ENCODE data around the gene PRH2. TPM values are rescaled to one million over a fixed set of nuclear protein-coding genes. Genes with fewer than 3 reads are reported as not detected.

PRH2 gene
- total and polyA plus RNA-seq, 2 experiments from 2014 or later, result 0.36 to 0.69 TPM

GRCh38 chr12:10982244-10982643, 53.2 kb downstream of the PRH2 start:
- Histone ChIP-seq H3K27me3 (ENCODE audit: insufficient read depth) (no peaks in the 10 kb centered on the region), H3K9me2 (ENCODE audit: insufficient read depth) (peaks cover 10% of the 10 kb centered on the region; the same call in 1 of the 2 replicates), H3K4me1 (ENCODE audit: insufficient read depth) (peaks cover 20% of the 10 kb centered on the region), H2AFZ (no peak overlapping the region), H3K4me3 (no peak overlapping the region), H4K20me1 (replicated peaks; ENCODE audit: insufficient read depth) (0 out of 2 replicates have a peak, but pooled peaks cover 5% of the 10 kb centered on the region), H3F3A (replicated peaks; ENCODE audit: low read depth) (no peaks in the 10 kb centered on the region), H3K4me2 (no peak overlapping the region), H3K36me3 (ENCODE audit: insufficient read depth) (no peaks in the 10 kb centered on the region), H3K27ac (ENCODE audit: low read depth) (no peak overlapping the region), H3K79me2 (replicated peaks; ENCODE audit: insufficient read depth) (no peaks in the 10 kb centered on the region)
- ATAC-seq (no peak), DNase-seq (ENCODE audit: low spot score) (no peak)
- Mint-ChIP-seq H3K4me1 (peaks cover 15% of the 10 kb centered on the region), H3K9me3 (no peaks in the 10 kb centered on the region), H3K27ac (no peak overlapping the region), H3K4me3 (no peak overlapping the region), H3K27me3 (ENCODE audit: insufficient read depth, low read depth, poor library complexity) (peaks cover 1% of the 10 kb centered on the region), H3K36me3 (ENCODE audit: low read depth) (no peaks in the 10 kb centered on the region)
- TF ChIP-seq JUNB (IDR thresholded peaks at IDR 0.05; ENCODE audit: unreplicated experiment) (no peak), CREB1 (CRISPR knock-in tag; IDR thresholded peaks at IDR 0.05; ENCODE audit: low read depth) (no peak), ZNF331 (CRISPR knock-in tag; IDR thresholded peaks at IDR 0.05; ENCODE audit: low read depth) (no peak), NANOG (IDR thresholded peaks at IDR 0.05; ENCODE audit: borderline replicate concordance) (no peak), REST (IDR thresholded peaks at IDR 0.05; ENCODE audit: unreplicated experiment) (no peak), POLR2AphosphoS5 (IDR thresholded peaks at IDR 0.05; ENCODE audit: low read depth) (no peak), STAT1 (IDR thresholded peaks at IDR 0.05; ENCODE audit: unreplicated experiment) (no peak), ETS1 (IDR thresholded peaks at IDR 0.05) (no peak), ZNF114 (CRISPR knock-in tag; IDR thresholded peaks at IDR 0.05) (no peak), EZH2 (IDR thresholded peaks at IDR 0.05; ENCODE audit: low read depth, unreplicated experiment) (no peak)

Other genes starting within 250 kb of the PRH2 start
- 179 and 182 TPM in 2 replicates for gene YBX3, start 205.9 kb upstream of the PRH2 start, total RNA-seq (2014; rRNA removed; shearing (Covaris generic))
- 450 and 500 TPM in 2 replicates for gene YBX3, start 205.9 kb upstream of the PRH2 start, polyA plus RNA-seq (2016; fragmentation: Nextera tagmentation; extraction: Ambion mirVana)
- gene TAS2R7, start 126.6 kb upstream of the PRH2 start, total RNA-seq (2014; rRNA removed; shearing (Covaris generic)), result not detected in 2 replicates
- not detected in 2 replicates for gene TAS2R7, start 126.6 kb upstream of the PRH2 start, polyA plus RNA-seq (2016; fragmentation: Nextera tagmentation; extraction: Ambion mirVana)
- gene TAS2R8, start 122.0 kb upstream of the PRH2 start, total RNA-seq (2014; rRNA removed; shearing (Covaris generic)), result not detected in 2 replicates
- not detected in 2 replicates for gene TAS2R8, start 122.0 kb upstream of the PRH2 start, polyA plus RNA-seq (2016; fragmentation: Nextera tagmentation; extraction: Ambion mirVana)
- gene TAS2R9, start 119.1 kb upstream of the PRH2 start, total RNA-seq (2014; rRNA removed; shearing (Covaris generic)), result 0.19 TPM in 1 of 2 replicates, not detected in the other
- not detected in 2 replicates for gene TAS2R9, start 119.1 kb upstream of the PRH2 start, polyA plus RNA-seq (2016; fragmentation: Nextera tagmentation; extraction: Ambion mirVana)
- 1.1 and 3.6 TPM in 2 replicates for gene TAS2R10, start 102.9 kb upstream of the PRH2 start, total RNA-seq (2014; rRNA removed; shearing (Covaris generic))
- 0.57 and 0.66 TPM in 2 replicates for gene TAS2R10, start 102.9 kb upstream of the PRH2 start, polyA plus RNA-seq (2016; fragmentation: Nextera tagmentation; extraction: Ambion mirVana)
- gene PRR4, start 79.8 kb upstream of the PRH2 start, total RNA-seq (2014; rRNA removed; shearing (Covaris generic)), result 2.1 TPM in 2 replicates
- gene PRR4, start 79.8 kb upstream of the PRH2 start, polyA plus RNA-seq (2016; fragmentation: Nextera tagmentation; extraction: Ambion mirVana), result 4.1 and 7.9 TPM in 2 replicates
- 8.3 and 19.0 TPM in 2 replicates for gene PRH1, start 45.0 kb upstream of the PRH2 start, total RNA-seq (2014; rRNA removed; shearing (Covaris generic))
- gene PRH1, start 45.0 kb upstream of the PRH2 start, polyA plus RNA-seq (2016; fragmentation: Nextera tagmentation; extraction: Ambion mirVana), result 34.2 and 42.9 TPM in 2 replicates
- 3.6 and 6.1 TPM in 2 replicates for gene TAS2R13, start 19.7 kb upstream of the PRH2 start, total RNA-seq (2014; rRNA removed; shearing (Covaris generic))
- not detected in 2 replicates for gene TAS2R13, start 19.7 kb upstream of the PRH2 start, polyA plus RNA-seq (2016; fragmentation: Nextera tagmentation; extraction: Ambion mirVana)
- gene TAS2R14, start 10.0 kb downstream of the PRH2 start, total RNA-seq (2014; rRNA removed; shearing (Covaris generic)), result 4.9 and 5.9 TPM in 2 replicates
- 1.1 and 2.6 TPM in 2 replicates for gene TAS2R14, start 10.0 kb downstream of the PRH2 start, polyA plus RNA-seq (2016; fragmentation: Nextera tagmentation; extraction: Ambion mirVana)
- 3.4 and 5.7 TPM in 2 replicates for gene TAS2R50, start 57.7 kb downstream of the PRH2 start, total RNA-seq (2014; rRNA removed; shearing (Covaris generic))
- not detected in 2 replicates for gene TAS2R50, start 57.7 kb downstream of the PRH2 start, polyA plus RNA-seq (2016; fragmentation: Nextera tagmentation; extraction: Ambion mirVana)
- 3.9 and 6.0 TPM in 2 replicates for gene TAS2R20, start 69.1 kb downstream of the PRH2 start, total RNA-seq (2014; rRNA removed; shearing (Covaris generic))
- not detected in 2 replicates for gene TAS2R20, start 69.1 kb downstream of the PRH2 start, polyA plus RNA-seq (2016; fragmentation: Nextera tagmentation; extraction: Ambion mirVana)
- 6.0 and 8.6 TPM in 2 replicates for gene TAS2R19, start 93.4 kb downstream of the PRH2 start, total RNA-seq (2014; rRNA removed; shearing (Covaris generic))
- 0.21 TPM in 1 of 2 replicates, not detected in the other for gene TAS2R19, start 93.4 kb downstream of the PRH2 start, polyA plus RNA-seq (2016; fragmentation: Nextera tagmentation; extraction: Ambion mirVana)
- 6.1 and 12.9 TPM in 2 replicates for gene TAS2R31, start 102.2 kb downstream of the PRH2 start, total RNA-seq (2014; rRNA removed; shearing (Covaris generic))
- 0.21 TPM in 1 of 2 replicates, not detected in the other for gene TAS2R31, start 102.2 kb downstream of the PRH2 start, polyA plus RNA-seq (2016; fragmentation: Nextera tagmentation; extraction: Ambion mirVana)
- gene TAS2R46, start 133.1 kb downstream of the PRH2 start, total RNA-seq (2014; rRNA removed; shearing (Covaris generic)), result 1.0 and 5.0 TPM in 2 replicates
- gene TAS2R46, start 133.1 kb downstream of the PRH2 start, polyA plus RNA-seq (2016; fragmentation: Nextera tagmentation; extraction: Ambion mirVana), result 0.45 and 0.49 TPM in 2 replicates
- gene TAS2R43, start 163.1 kb downstream of the PRH2 start, total RNA-seq (2014; rRNA removed; shearing (Covaris generic)), result 2.6 and 2.7 TPM in 2 replicates
- not detected in 2 replicates for gene TAS2R43, start 163.1 kb downstream of the PRH2 start, polyA plus RNA-seq (2016; fragmentation: Nextera tagmentation; extraction: Ambion mirVana)
- 9.7 and 13.7 TPM in 2 replicates for gene TAS2R30, start 205.4 kb downstream of the PRH2 start, total RNA-seq (2014; rRNA removed; shearing (Covaris generic))
- 0.39 and 0.80 TPM in 2 replicates for gene TAS2R30, start 205.4 kb downstream of the PRH2 start, polyA plus RNA-seq (2016; fragmentation: Nextera tagmentation; extraction: Ambion mirVana)
- gene SMIM10L1, start 242.0 kb downstream of the PRH2 start, total RNA-seq (2014; rRNA removed; shearing (Covaris generic)), result 9.0 and 9.3 TPM in 2 replicates
- 22.0 and 22.6 TPM in 2 replicates for gene SMIM10L1, start 242.0 kb downstream of the PRH2 start, polyA plus RNA-seq (2016; fragmentation: Nextera tagmentation; extraction: Ambion mirVana)

Measured in GM23338 (cell line).